Hepatocyte (in vitro differentiated cells): ENCODE measurements around the gene CNOT10. TPM values are rescaled to one million over a fixed set of nuclear protein-coding genes. Genes with fewer than 3 reads are reported as not detected.
A peak's percentile ranks its signal among the peaks of the same experiment; 100 is the strongest.

Experiments used
- DNase-seq: peaks from one replicate; pipeline ENCODE4 v3.0.0-alpha.2; 2016; ENCODE audit warnings: low spot score
- H2AFZ ChIP-seq: fragments of 200-600 bp; sonication (generic); 2 replicates; pipeline ENCODE4 v1.6.0; 2016; ENCODE audit warnings: antibody characterized with exemption, mild to moderate bottlenecking
- H3K27ac ChIP-seq: fragments of 200-600 bp; sonication (generic); 2 replicates; pipeline ENCODE4 v1.5.1; 2016; ENCODE audit warnings: mild to moderate bottlenecking
- H3K27me3 ChIP-seq: fragments of 200-600 bp; sonication (generic); 2 replicates; pipeline ENCODE4 v1.6.1; 2016
- H3K36me3 ChIP-seq: fragments of 200-600 bp; sonication (generic); replicated peaks from 2 replicates; pipeline ENCODE4 v1.5.1; 2016; ENCODE audit warnings: low read depth; ENCODE audit not compliant: insufficient read depth
- H3K4me1 ChIP-seq: fragments of 200-600 bp; sonication (generic); 2 replicates; pipeline ENCODE4 v1.5.1; 2016; ENCODE audit warnings: mild to moderate bottlenecking, moderate library complexity; ENCODE audit not compliant: insufficient read depth
- H3K4me2 ChIP-seq: fragments of 200-600 bp; sonication (generic); 2 replicates; pipeline ENCODE4 v1.6.0; 2016
- H3K4me3 ChIP-seq: fragments of 200-600 bp; sonication (generic); 2 replicates; pipeline ENCODE4 v1.5.1; 2016; ENCODE audit warnings: mild to moderate bottlenecking
- H3K79me2 ChIP-seq: fragments of 200-600 bp; sonication (generic); 2 replicates; pipeline ENCODE4 v1.6.0; 2017; ENCODE audit warnings: mild to moderate bottlenecking
- H3K9me2 ChIP-seq: fragments of 200-600 bp; sonication (generic); replicated peaks from 2 replicates; pipeline ENCODE4 v1.6.0; 2017; ENCODE audit warnings: mild to moderate bottlenecking; ENCODE audit not compliant: insufficient read depth
- H3K9me3 ChIP-seq: fragments of 200-600 bp; sonication (generic); 2 replicates; pipeline ENCODE4 v1.5.1; 2016; ENCODE audit warnings: low read depth, mild to moderate bottlenecking
- H4K20me1 ChIP-seq: fragments of 200-600 bp; sonication (generic); 2 replicates; pipeline ENCODE4 v1.6.0; 2016; ENCODE audit warnings: mild to moderate bottlenecking; ENCODE audit not compliant: insufficient read depth, poor library complexity, severe bottlenecking
- CTCF ChIP-seq: fragments of 200-600 bp; sonication (generic); IDR thresholded peaks from 2 replicates; pipeline ENCODE4 v1.5.1; 2016; ENCODE audit warnings: antibody characterized with exemption, mild to moderate bottlenecking; ENCODE audit not compliant: poor library complexity
- EZH2 ChIP-seq: fragments of 200-600 bp; sonication (generic); IDR thresholded peaks from 2 replicates; pipeline ENCODE4 v1.6.1; 2016; ENCODE audit warnings: antibody characterized with exemption, mild to moderate bottlenecking, borderline replicate concordance
- EZH2phosphoT487 ChIP-seq: fragments of 200-600 bp; sonication (generic); IDR thresholded peaks from one replicate; pipeline ENCODE4 v1.6.1; 2018; ENCODE audit warnings: antibody characterized with exemption, mild to moderate bottlenecking, low read depth, moderate library complexity; ENCODE audit not compliant: unreplicated experiment, severe bottlenecking
- whole genome bisulfite sequencing: methylation state at CpG from one replicate; pipeline ENCODE4 v1.1.6; 2016; ENCODE audit warnings: low lambda C conversion rate; ENCODE audit errors: missing lambda C conversion rate; 5-methylcytosine and 5-hydroxymethylcytosine counted together
- polyA plus RNA-seq: library from polyadenylated mRNA; unstranded; fragments of >200 nt; fragmentation: Nextera tagmentation; extraction: Ambion mirVana; gene quantifications from 2 replicates; pipeline ENCODE4 v1.2.1, GENCODE V29; 2016
- total RNA-seq: library from RNA; depleted of rRNA; stranded (reverse); fragments of >200 nt; gene quantifications from 2 replicates; pipeline ENCODE4 v1.2.3, GENCODE V29; 2014

The CNOT10 gene
- total and polyA plus RNA-seq, 2 experiments from 2014 or later = 14.7 to 31.9 TPM

GRCh38 chr3:32778389-32778788 is 93.4 kb downstream of the CNOT10 start:
- Histone ChIP-seq H4K20me1 (no peaks in the 10 kb centered on the region), H3K9me3 (no peaks in the 10 kb centered on the region), H3K4me2 (no peak overlapping the region), H3K4me3 (no peak overlapping the region), H3K79me2 (no peaks in the 10 kb centered on the region), H3K9me2 (no peaks in the 10 kb centered on the region), H2AFZ (no peak overlapping the region), H3K27ac (no peak overlapping the region), H3K4me1 (no peaks in the 10 kb centered on the region), H3K27me3 (no peaks in the 10 kb centered on the region), H3K36me3 (no peaks in the 10 kb centered on the region)
- no peak for TF ChIP-seq EZH2
- no peak for TF ChIP-seq EZH2phosphoT487
- no peak for TF ChIP-seq CTCF
- no peak for DNase-seq
- 92% methylated on average over 4 of the region's 4 CpGs for WGBS

GRCh38 chr3:32780071-32780734 is 95.2 kb downstream of the CNOT10 start:
- DNase-seq = no peak
- 46% methylated on average over 9 of the region's 10 CpGs for WGBS
- Histone ChIP-seq H3K4me1 (no peaks in the 10 kb centered on the region), H3K36me3 (no peaks in the 10 kb centered on the region), H3K79me2 (no peaks in the 10 kb centered on the region), H3K4me2 (peak overlapping the region; percentile 89), H4K20me1 (no peaks in the 10 kb centered on the region), H3K9me3 (no peaks in the 10 kb centered on the region), H3K4me3 (no peak overlapping the region), H3K27ac (peak overlapping the region; percentile 93), H3K9me2 (no peaks in the 10 kb centered on the region), H2AFZ (peak overlapping the region; percentile 71), H3K27me3 (no peaks in the 10 kb centered on the region)
- TF ChIP-seq EZH2 = no peak
- no peak for TF ChIP-seq CTCF
- TF ChIP-seq EZH2phosphoT487 = no peak

GRCh38 chr3:32780735-32781210 is 95.8 kb downstream of the CNOT10 start:
- DNase-seq = peak; percentile 86
- no peaks in the 10 kb centered on the region for H3K9me2 ChIP-seq
- WGBS = under 1% methylated on average over 33 of the region's 36 CpGs
- no peaks in the 10 kb centered on the region for H3K9me3 ChIP-seq
- peak; percentile 11 for TF ChIP-seq CTCF
- no peak for TF ChIP-seq EZH2phosphoT487
- TF ChIP-seq EZH2 = no peak
- no peaks in the 10 kb centered on the region for H4K20me1 ChIP-seq
- peak overlapping the region; percentile 71 for H2AFZ ChIP-seq
- no peaks in the 10 kb centered on the region for H3K79me2 ChIP-seq
- peak overlapping the region; percentile 44 for H3K4me3 ChIP-seq
- no peaks in the 10 kb centered on the region for H3K27me3 ChIP-seq
- H3K36me3 ChIP-seq = no peaks in the 10 kb centered on the region
- peak overlapping the region; percentile 89 for H3K4me2 ChIP-seq
- H3K4me1 ChIP-seq = no peaks in the 10 kb centered on the region
- peak overlapping the region; percentile 93 for H3K27ac ChIP-seq
